ENCODE data around the gene HDDC3.

DNA sequence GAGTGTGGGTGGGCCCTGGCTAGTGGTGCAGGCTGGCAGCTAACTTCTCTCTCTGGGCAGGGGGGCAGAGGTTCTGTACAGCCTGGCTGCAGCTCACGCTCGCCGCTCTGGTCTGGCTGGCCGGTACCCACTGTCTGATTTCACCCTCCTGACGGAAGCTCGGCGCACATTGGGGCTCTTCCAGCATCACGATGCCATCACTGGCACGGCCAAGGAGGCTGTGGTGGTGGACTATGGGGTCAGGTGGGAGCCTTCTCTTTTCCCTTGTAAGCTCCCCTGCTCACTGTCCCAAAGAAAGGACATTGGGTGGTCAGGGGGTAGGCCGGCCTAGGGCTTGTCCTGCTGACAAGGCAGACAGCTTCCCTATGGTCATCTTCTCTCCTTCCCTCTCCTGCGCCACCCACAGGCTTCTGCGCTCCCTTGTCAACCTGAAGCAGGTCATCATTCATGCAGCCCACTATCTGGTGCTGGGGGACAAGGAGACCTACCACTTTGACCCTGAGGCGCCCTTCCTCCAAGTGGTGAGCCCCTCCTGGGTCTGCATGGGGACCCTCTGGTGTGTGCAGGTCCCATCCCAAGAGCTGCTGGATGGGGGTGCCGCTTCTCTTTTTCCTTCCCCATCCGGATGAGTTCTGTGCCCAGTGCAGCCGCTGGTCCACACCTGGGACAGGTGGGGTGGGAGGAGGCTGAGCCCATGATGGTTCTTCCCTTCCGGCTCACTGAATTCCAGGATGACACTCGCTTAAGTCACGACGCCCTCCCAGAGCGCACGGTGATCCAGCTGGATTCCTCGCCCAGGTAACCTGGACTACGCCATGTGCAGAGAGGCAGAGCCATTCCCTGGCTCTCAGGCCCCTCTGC lies 21.7 kb downstream of the HDDC3 start:
- TF ChIP-seq, protein P1, sequence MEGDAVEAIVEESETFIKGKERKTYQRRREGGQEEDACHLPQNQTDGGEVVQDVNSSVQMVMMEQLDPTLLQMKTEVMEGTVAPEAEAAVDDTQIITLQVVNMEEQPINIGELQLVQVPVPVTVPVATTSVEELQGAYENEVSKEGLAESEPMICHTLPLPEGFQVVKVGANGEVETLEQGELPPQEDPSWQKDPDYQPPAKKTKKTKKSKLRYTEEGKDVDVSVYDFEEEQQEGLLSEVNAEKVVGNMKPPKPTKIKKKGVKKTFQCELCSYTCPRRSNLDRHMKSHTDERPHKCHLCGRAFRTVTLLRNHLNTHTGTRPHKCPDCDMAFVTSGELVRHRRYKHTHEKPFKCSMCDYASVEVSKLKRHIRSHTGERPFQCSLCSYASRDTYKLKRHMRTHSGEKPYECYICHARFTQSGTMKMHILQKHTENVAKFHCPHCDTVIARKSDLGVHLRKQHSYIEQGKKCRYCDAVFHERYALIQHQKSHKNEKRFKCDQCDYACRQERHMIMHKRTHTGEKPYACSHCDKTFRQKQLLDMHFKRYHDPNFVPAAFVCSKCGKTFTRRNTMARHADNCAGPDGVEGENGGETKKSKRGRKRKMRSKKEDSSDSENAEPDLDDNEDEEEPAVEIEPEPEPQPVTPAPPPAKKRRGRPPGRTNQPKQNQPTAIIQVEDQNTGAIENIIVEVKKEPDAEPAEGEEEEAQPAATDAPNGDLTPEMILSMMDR (optimal IDR thresholded peaks at IDR 0.05 in 1 of 3, IDR thresholded peaks at IDR 0.05 in 1 of 3, conservative IDR thresholded peaks at IDR 0.05 in 1 of 3; ENCODE audit: extremely low read depth in 1 of 3, insufficient read depth in 2 of 3, low read length in 3 of 3) = no peak
- no peak for TF ChIP-seq EZH2 (IDR thresholded peaks at IDR 0.05; ENCODE audit: low read length)
